Stimulated activated CD4-positive, alpha-beta T cell treated with anti-CD3 and anti-CD28 coated beads, Interleukin-15, amount 100 ng/mL, for 48 hours (primary cell): ENCODE measurements around the gene LUZP1.

ENCODE experiments used
- DNase-seq, 2 donors: peaks; one replicate each; pipeline ENCODE4 v3.0.0-alpha.2; 2020; ENCODE audit warnings: low read depth in 2 of 2

Gene LUZP1

GRCh38 chr1:23084880-23085279, 83.8 kb downstream of the LUZP1 start:
- no peak for DNase-seq

- no peak for DNase-seq
Observed at GRCh38 chr1:23083714-23084480, 84.8 kb downstream of the LUZP1 start.

GRCh38 chr1:23081376-23081775, 87.3 kb downstream of the LUZP1 start:
- no peak for DNase-seq

- DNase-seq: no peak
Observed at GRCh38 chr1:23080885-23081284, 87.8 kb downstream of the LUZP1 start.

GRCh38 chr1:23079025-23079424, 89.6 kb downstream of the LUZP1 start:
- no peak for DNase-seq

GRCh38 chr1:23074012-23074411, 94.6 kb downstream of the LUZP1 start:
- no peak for DNase-seq

GRCh38 chr1:23069675-23070074, 99.0 kb downstream of the LUZP1 start:
- no peak for DNase-seq

GRCh38 chr1:23069149-23069548, 99.5 kb downstream of the LUZP1 start:
- DNase-seq: no peak

- no peak for DNase-seq
Observed at GRCh38 chr1:23066075-23066474, 102.6 kb downstream of the LUZP1 start.

- DNase-seq: no peak
Observed at GRCh38 chr1:23065385-23065784, 103.3 kb downstream of the LUZP1 start.

- DNase-seq: no peak
Observed at GRCh38 chr1:23062271-23062670, 106.4 kb downstream of the LUZP1 start.

- DNase-seq: no peak
Observed at GRCh38 chr1:23057301-23057700, 111.4 kb downstream of the LUZP1 start.

GRCh38 chr1:23051290-23051909, 117.3 kb downstream of the LUZP1 start:
- no peak for DNase-seq

GRCh38 chr1:23050201-23050600, 118.5 kb downstream of the LUZP1 start:
- DNase-seq: no peak

- no peak for DNase-seq
Observed at GRCh38 chr1:23044035-23044434, 124.6 kb downstream of the LUZP1 start.

GRCh38 chr1:23040509-23040908, 128.1 kb downstream of the LUZP1 start:
- DNase-seq: no peak

GRCh38 chr1:23039308-23039826, 129.3 kb downstream of the LUZP1 start:
- no peak for DNase-seq

- DNase-seq: no peak
Observed at GRCh38 chr1:23037081-23037740, 131.4 kb downstream of the LUZP1 start.

- no peak for DNase-seq
Observed at GRCh38 chr1:23035823-23036452, 132.7 kb downstream of the LUZP1 start.
